Heart right ventricle (tissue), 16 donors: Measurements from ENCODE around the gene CCNH. TPM values are rescaled to one million over a fixed set of nuclear protein-coding genes. Genes with fewer than 3 reads are reported as not detected.

Experiments
- ATAC-seq, 8 donors: fragments of 200-7000 bp; cut with Tn5 transposase; one replicate each; pipeline ENCODE4 v1.9.1; 2020; ENCODE audit warnings: mild to moderate bottlenecking in 8 of 8, moderate library complexity in 8 of 8, moderate number of reproducible peaks in 1 of 8
- DNase-seq, 2 donors: peaks; one replicate each; pipeline ENCODE4 v3.0.0-alpha.2; 2020
- H3K27ac ChIP-seq, 10 donors: fragments of 200-600 bp; sonication (generic) in 2 of 10; one replicate each; pipeline versions ENCODE4 v1.5.0 to v1.8.0; 2020 to 2022; ENCODE audit warnings: mild to moderate bottlenecking in 3 of 10
- H3K27me3 ChIP-seq, 7 donors: fragments of 200-600 bp; one replicate each; pipeline ENCODE4 v1.8.0; 2021 to 2022; ENCODE audit warnings: mild to moderate bottlenecking in 2 of 7
- H3K36me3 ChIP-seq, 9 donors: fragments of 200-600 bp; sonication (generic) in 1 of 9; one replicate each; pipeline versions ENCODE4 v1.5.0 to v1.8.0; 2020 to 2022; ENCODE audit warnings: mild to moderate bottlenecking in 2 of 9
- H3K4me1 ChIP-seq, 9 donors: fragments of 200-600 bp; sonication (generic) in 1 of 9; one replicate each; pipeline versions ENCODE4 v1.5.0 to v1.8.0; 2020 to 2022; ENCODE audit warnings: mild to moderate bottlenecking in 4 of 9
- H3K4me3 ChIP-seq, 10 donors: fragments of 200-600 bp; sonication (generic) in 2 of 10; one replicate each; pipeline versions ENCODE4 v1.5.0 to v1.8.0; 2020 to 2022; ENCODE audit warnings: mild to moderate bottlenecking in 7 of 10, moderate library complexity in 2 of 10
- H3K9me3 ChIP-seq, 11 donors: fragments of 200-600 bp in 10 of 11; sonication (generic) in 2 of 11; one replicate each; pipeline versions ENCODE4 v1.5.0 to v1.8.0; 2013 to 2022; ENCODE audit warnings: mild to moderate bottlenecking in 2 of 11, control low read depth in 1 of 11, moderate library complexity in 1 of 11
- WGBS, 2 donors: extraction: QIAGEN DNeasy Blood & Tissue Kit; methylation state at CpG; one replicate each; pipeline ENCODE4 v1.1.7; 2013; ENCODE audit warnings: inconsistent platforms in 1 of 2; 5-methylcytosine and 5-hydroxymethylcytosine counted together
- intact Hi-C, 10 donors: fragments of 100-400 bp; cut with DNase I; formaldehyde crosslinking; loops; one replicate each; pipeline versions ENCODE4 v1.11.1 to v1.14.2; 2022
- polyA plus RNA-seq, 2 donors: library from polyadenylated mRNA; stranded (reverse); fragments of 200-250 nt; gene quantifications; one replicate each; pipeline ENCODE4 v1.2.3, GENCODE V29; 2013
- total RNA-seq, 10 donors: library from RNA; stranded (reverse); fragmentation: NEBNext Ultra II Directional in 3 of 10; extraction: Animal tissue kit (Norgen Biotek cat#: 25700) in 3 of 10; gene quantifications; one replicate each; pipeline versions ENCODE4 v1.2.1 to v1.2.4, GENCODE V29; 2021 to 2023
- TF ChIP-seq, protein P1 (sequence below), 9 donors: fragments of 200-600 bp; sonication (generic) in 2 of 9; IDR thresholded peaks; one replicate each; pipeline versions ENCODE4 v1.5.0 to v1.8.0; 2021 to 2022; ENCODE audit warnings: antibody characterized with exemption in 9 of 9, mild to moderate bottlenecking in 5 of 9, moderate library complexity in 1 of 9
- donor health status: Arrhythmogenic right ventricular cardiomyopathy.
- donor health status: ischemic (EF 13 %, LVEDD 7.1; RV severe dilation, severe dysfunction).
- donor health status: healthy with polysubstance abuse.
- donor health status: DM: no; HTN: yes; CAD: no.
- donor health status: DM: no; HTN: no; CAD: no.
- donor health status: ischemic (EF 25% LVEDD 6.9; RV normal size, moderate dysfunction).
- donor health status: ischemic (EF 25% LVEDD 5.7; RV mildly dilated, moderate dysfunction).
- donor health status: healthy.
- donor health status: DM: yes; HTN: yes; CAD: no.
- donor health status: Ischemic cardiomyopathy.
- donor health status: ischemic (EF 35%, LVEDD 5.7; RV mildly dilated, moderate dysfunction).
- donor health status: nonischemic (EF 11% LVEDD 7.7; RV severe dilation, severe dysfunction).
- donor health status: DM: yes; HTN: yes; CAD: no.
- donor health status: PGD.
- donor health status: ischemic (EF 29% LVEDD 5.4; RV normal size, mild dysfunction).
- donor health status: nonischemic (EF 23%, LVEDD 6.1; RV moderate dilation, normal function).

Gene CCNH
- total and polyA plus RNA-seq, 12 donors: 23.5 to 36.2 (median 24.5) TPM

DNA sequence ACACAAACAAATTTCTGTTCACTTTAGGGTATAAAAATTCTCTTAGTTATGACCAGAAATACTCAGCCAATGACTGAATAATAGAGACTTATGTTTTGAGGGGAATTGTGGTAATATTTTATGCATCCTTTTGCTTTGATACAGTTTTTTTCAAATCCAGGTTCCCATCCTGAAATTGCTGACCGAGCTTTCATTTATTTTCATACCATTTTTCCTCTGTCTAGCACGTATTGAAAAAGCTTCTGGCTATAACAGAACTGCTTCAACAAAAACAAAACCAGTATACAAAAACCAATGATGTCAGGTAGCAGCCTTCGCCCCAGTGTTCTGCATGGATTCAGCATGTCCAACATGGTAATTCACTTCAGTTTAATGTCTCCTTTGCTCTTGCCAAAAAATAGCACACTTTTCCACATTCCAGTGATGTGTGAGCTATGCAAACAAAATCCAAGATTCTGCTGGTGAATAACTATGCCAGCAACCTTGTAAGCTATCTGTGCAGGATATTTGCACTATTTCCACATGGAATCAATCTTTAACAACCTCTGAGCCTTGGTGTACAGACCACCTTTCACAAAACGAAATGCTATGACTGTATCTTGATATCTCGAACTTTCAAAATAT, 22.0 kb downstream of the CCNH start:
- TF ChIP-seq, protein P1, sequence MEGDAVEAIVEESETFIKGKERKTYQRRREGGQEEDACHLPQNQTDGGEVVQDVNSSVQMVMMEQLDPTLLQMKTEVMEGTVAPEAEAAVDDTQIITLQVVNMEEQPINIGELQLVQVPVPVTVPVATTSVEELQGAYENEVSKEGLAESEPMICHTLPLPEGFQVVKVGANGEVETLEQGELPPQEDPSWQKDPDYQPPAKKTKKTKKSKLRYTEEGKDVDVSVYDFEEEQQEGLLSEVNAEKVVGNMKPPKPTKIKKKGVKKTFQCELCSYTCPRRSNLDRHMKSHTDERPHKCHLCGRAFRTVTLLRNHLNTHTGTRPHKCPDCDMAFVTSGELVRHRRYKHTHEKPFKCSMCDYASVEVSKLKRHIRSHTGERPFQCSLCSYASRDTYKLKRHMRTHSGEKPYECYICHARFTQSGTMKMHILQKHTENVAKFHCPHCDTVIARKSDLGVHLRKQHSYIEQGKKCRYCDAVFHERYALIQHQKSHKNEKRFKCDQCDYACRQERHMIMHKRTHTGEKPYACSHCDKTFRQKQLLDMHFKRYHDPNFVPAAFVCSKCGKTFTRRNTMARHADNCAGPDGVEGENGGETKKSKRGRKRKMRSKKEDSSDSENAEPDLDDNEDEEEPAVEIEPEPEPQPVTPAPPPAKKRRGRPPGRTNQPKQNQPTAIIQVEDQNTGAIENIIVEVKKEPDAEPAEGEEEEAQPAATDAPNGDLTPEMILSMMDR (IDR thresholded peaks at IDR 0.05): no peak
- ATAC-seq (no peak), DNase-seq (no peak)
- H3K4me1 ChIP-seq: peaks cover 0 to 29% (median 12%) of the 10 kb centered on the region in 9 donors
- no peaks in the 10 kb centered on the region for H3K9me3 ChIP-seq
- no peaks in the 10 kb centered on the region for H3K27me3 ChIP-seq
- H3K4me3 ChIP-seq: no peak overlapping the region
- intact Hi-C loops: loop anchor here in 5 of 10 donors (10.0 kb wide), 2 partner anchors 126 to 316 kb away; partner anchors contain the start of gene RASA1 (in 3 of the 5)
- peaks cover 0 to 100% (median 48%) of the 10 kb centered on the region in 9 donors for H3K36me3 ChIP-seq
- WGBS, 2 donors: 84 to 90% methylated on average over 5 of the region's 5 CpGs
- no peak overlapping the region for H3K27ac ChIP-seq

DNA sequence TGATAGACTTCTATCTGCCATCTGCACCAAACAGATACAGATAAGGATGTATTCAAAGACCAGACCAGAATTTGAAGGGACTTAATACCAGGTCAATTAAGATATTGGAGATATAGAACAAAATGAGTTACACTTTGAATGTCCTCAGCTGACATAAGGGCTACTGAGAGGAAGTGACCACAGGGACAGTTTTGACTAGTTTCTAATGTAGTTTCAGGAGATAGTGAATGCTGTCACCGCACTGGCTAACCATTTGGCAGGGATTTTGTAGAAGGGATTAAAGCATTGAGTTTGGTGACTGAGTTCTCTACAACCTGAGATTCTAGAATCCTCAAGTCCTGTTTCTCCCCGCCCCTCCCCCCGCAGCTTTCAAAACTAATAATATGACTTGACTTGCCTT, 22.7 kb downstream of the CCNH start:
- DNase-seq (no peak), ATAC-seq (no peak)
- intact Hi-C loops: loop anchor here in 5 of 10 donors (10.0 kb wide), 2 partner anchors 125 to 315 kb away; partner anchors contain the start of gene RASA1 (in 3 of the 5)
- no peaks in the 10 kb centered on the region for H3K9me3 ChIP-seq
- H3K27ac ChIP-seq: no peak overlapping the region
- 96% methylated on average over 3 of the region's 3 CpGs for WGBS, 2 donors
- H3K36me3 ChIP-seq: peaks cover 0 to 100% (median 48%) of the 10 kb centered on the region in 9 donors
- no peak overlapping the region for H3K4me3 ChIP-seq
- H3K27me3 ChIP-seq: no peaks in the 10 kb centered on the region
- H3K4me1 ChIP-seq: peaks cover 0 to 29% (median 12%) of the 10 kb centered on the region in 9 donors
- TF ChIP-seq, protein P1 (IDR thresholded peaks at IDR 0.05): no peak

DNA sequence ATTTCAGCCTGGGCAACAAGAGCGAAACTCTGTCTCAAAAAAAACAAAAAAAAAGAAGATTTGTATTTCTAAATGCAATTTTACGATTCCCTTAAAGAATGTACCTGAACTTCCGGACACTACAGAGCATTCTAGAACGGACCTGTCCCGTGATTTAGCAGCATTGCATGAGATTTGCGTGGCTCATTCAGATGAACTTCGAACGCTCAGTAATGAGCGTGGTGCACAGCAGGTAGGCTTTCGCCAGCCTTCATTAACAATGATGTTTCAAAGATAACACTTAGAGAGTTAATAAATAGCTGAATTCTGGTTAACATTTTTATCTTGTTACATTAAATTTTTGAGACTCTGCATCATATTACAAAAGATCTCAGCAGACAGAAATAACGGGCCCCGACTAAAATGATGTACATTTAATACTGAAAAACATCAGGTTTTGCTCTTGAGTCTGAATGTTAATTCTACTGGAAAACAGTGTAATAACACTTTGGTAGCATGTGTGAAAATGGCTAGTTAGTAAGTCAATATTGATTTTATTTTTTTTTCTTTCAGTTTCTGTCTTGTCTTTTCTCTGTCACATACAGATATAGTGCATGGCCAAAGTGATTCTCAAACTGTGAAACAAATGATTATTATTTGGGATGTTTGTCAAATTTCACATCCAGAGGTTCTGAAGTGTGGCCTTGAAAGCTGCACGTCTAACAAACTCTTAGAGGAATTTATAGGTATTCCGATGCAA, 23.3 kb downstream of the CCNH start:
- H3K27ac ChIP-seq: no peak overlapping the region
- no peak for ATAC-seq
- no peaks in the 10 kb centered on the region for H3K27me3 ChIP-seq
- no peak for DNase-seq
- peaks cover 0 to 100% (median 48%) of the 10 kb centered on the region in 9 donors for H3K36me3 ChIP-seq
- TF ChIP-seq, protein P1 (IDR thresholded peaks at IDR 0.05): no peak
- intact Hi-C loops: loop anchor here in 6 of 10 donors (10.0 kb wide), 2 partner anchors 125 to 315 kb away; partner anchors contain the start of gene RASA1 (in 6 of the 6)
- H3K4me1 ChIP-seq: peaks cover 0 to 24% (median 12%) of the 10 kb centered on the region in 9 donors
- 94 to 96% methylated on average over 14 of the region's 14 CpGs for WGBS, 2 donors
- no peaks in the 10 kb centered on the region for H3K9me3 ChIP-seq
- H3K4me3 ChIP-seq: no peak overlapping the region

DNA sequence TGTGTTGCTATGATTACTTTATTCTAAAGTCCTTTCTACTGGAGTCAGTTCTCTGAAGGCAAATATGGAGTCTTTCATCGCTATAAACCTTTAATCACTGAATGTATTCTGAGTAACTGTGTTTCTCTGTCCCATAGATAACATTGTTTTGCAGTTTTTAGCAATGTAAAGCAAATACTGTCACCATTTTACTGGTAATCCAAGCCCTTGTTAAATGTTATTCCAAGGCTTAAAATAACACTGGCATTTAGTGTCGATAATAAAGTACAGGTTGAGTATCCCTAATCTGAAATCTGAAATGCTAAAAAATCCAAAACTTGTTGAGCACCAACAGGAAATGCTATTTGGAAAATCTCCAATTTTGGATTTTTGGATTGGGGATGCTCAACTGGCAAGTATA, 24.6 kb downstream of the CCNH start:
- peak overlapping the region in 1 of 10 donors; percentile 2 for H3K27ac ChIP-seq
- no peaks in the 10 kb centered on the region for H3K9me3 ChIP-seq
- intact Hi-C loops: loop anchor here in 3 of 10 donors (10.0 kb wide), 1 partner anchor 123 kb away; the partner anchor contains the start of gene RASA1 (in 3 of the 3)
- no peak overlapping the region for H3K4me3 ChIP-seq
- DNase-seq (no peak), ATAC-seq (no peak)
- H3K36me3 ChIP-seq: peaks cover 0 to 100% (median 35%) of the 10 kb centered on the region in 9 donors
- 64 to 65% methylated on average over 2 of the region's 2 CpGs for WGBS, 2 donors
- TF ChIP-seq, protein P1 (IDR thresholded peaks at IDR 0.05): no peak
- H3K27me3 ChIP-seq: no peaks in the 10 kb centered on the region
- H3K4me1 ChIP-seq: peaks cover 0 to 17% (median 11%) of the 10 kb centered on the region in 9 donors
